CD4-positive, alpha-beta T cell (primary cell): ENCODE data around the gene LTBP2. TPM values are rescaled to one million over a fixed set of nuclear protein-coding genes. Genes with fewer than 3 reads are reported as not detected.

Experiments
- ATAC-seq: fragments of 200-7000 bp; cut with Tn5 transposase; one replicate; pipeline ENCODE4 v1.10.0; 2022; ENCODE audit warnings: mild to moderate bottlenecking; ENCODE audit not compliant: poor library complexity
- CTCF ChIA-PET: fragments of 350-600 bp; sonication (Branson Sonifier 250); formaldehyde crosslinking; loops from one replicate; lab custom pipeline; 2021; ENCODE audit warnings: antibody characterized with exemption, inconsistent platforms; lab: Charles Lee
- POLR2A ChIA-PET: fragments of 350-600 bp; sonication (Branson Sonifier 250); formaldehyde crosslinking; loops from one replicate; lab custom pipeline; 2021; ENCODE audit warnings: antibody characterized with exemption, inconsistent platforms; lab: Charles Lee
- DNase-seq, 14 experiments: peaks; one replicate each; pipeline ENCODE4 v3.0.0-alpha.2; 2013 to 2020; ENCODE audit warnings: mixed read lengths in 2 of 14
- H3K27ac ChIP-seq, 2 donors: one replicate each; pipeline versions ENCODE4 v1.5.1 to v1.7.0; 2013; ENCODE audit warnings: low read length in 2 of 2, low read depth in 1 of 2, mild to moderate bottlenecking in 1 of 2
- H3K27me3 ChIP-seq, 2 experiments: 1 replicate in 1 of 2; 2 replicates in 1 of 2; pipeline versions ENCODE4 v1.6.1 to v1.7.0; 2013; ENCODE audit warnings: low read length in 2 of 2, control low read depth in 1 of 2, mild to moderate bottlenecking in 1 of 2, moderate library complexity in 1 of 2; ENCODE audit not compliant: insufficient read depth in 2 of 2, control insufficient read depth in 1 of 2
- H3K36me3 ChIP-seq: one replicate; pipeline ENCODE4 v1.6.1; 2013; ENCODE audit warnings: low read length, control low read depth; ENCODE audit not compliant: insufficient read depth
- H3K4me1 ChIP-seq: one replicate; pipeline ENCODE4 v1.6.1; 2013; ENCODE audit warnings: low read length, control low read depth; ENCODE audit not compliant: insufficient read depth
- H3K4me3 ChIP-seq: one replicate; pipeline ENCODE4 v1.5.1; 2013; ENCODE audit warnings: mild to moderate bottlenecking, low read length, moderate library complexity
- H3K9me3 ChIP-seq, 2 experiments: 1 replicate in 1 of 2; 2 replicates in 1 of 2; pipeline versions ENCODE4 v1.6.1 to v1.7.0; 2013; ENCODE audit warnings: low read length in 2 of 2, mild to moderate bottlenecking in 2 of 2, control low read depth in 1 of 2, moderate library complexity in 1 of 2; ENCODE audit not compliant: control insufficient read depth in 1 of 2, insufficient read depth in 1 of 2
- H3K27ac Mint-ChIP-seq: one replicate; pipeline ENCODE4 v1.8.0; 2020; ENCODE audit warnings: mixed read lengths
- H3K27me3 Mint-ChIP-seq: one replicate; pipeline ENCODE4 v1.8.0; 2021; ENCODE audit warnings: mixed read lengths
- H3K36me3 Mint-ChIP-seq: one replicate; pipeline ENCODE4 v1.8.0; 2021; ENCODE audit warnings: low read depth, mixed read lengths
- H3K4me1 Mint-ChIP-seq: one replicate; pipeline ENCODE4 v1.8.0; 2021; ENCODE audit warnings: low read depth, mixed read lengths
- H3K4me3 Mint-ChIP-seq: one replicate; pipeline ENCODE4 v1.8.0; 2020; ENCODE audit warnings: mild to moderate bottlenecking, mixed read lengths
- H3K9me3 Mint-ChIP-seq: one replicate; pipeline ENCODE4 v1.8.0; 2020; ENCODE audit warnings: mixed read lengths
- CTCF ChIP-seq: fragments of 200-600 bp; IDR thresholded peaks from one replicate; pipeline ENCODE4 v1.8.0; 2022; ENCODE audit warnings: antibody characterized with exemption, mild to moderate bottlenecking
- intact Hi-C, 2 experiments: fragments of 100-400 bp; cut with DNase I in 1 of 2; cut with micrococcal nuclease in 1 of 2; formaldehyde crosslinking; loops; one replicate each; pipeline versions ENCODE4 v1.15.1 to v1.9.0; 2023 to 2025; cut with DNase I, micrococcal nuclease
- total RNA-seq, 174 experiments: library from RNA in 2 of 174; stranded (reverse) in 2 of 174; gene quantifications; one replicate each; pipeline ENCODE4 v1.2.3 and lab custom pipeline; 2021 to 2026

The LTBP2 gene
- total RNA-seq, 2 experiments from 2014 or later, result 0.45 to 0.47 TPM

- CTCF ChIA-PET, result interaction anchor here (1.1 kb wide), 1 partner anchor 330 kb away, joined by 3 read pairs; no protein-coding TSS in a partner anchor
- peaks cover 42% of the 10 kb centered on the region for H3K4me1 Mint-ChIP-seq
- no peak overlapping the region for H3K27ac ChIP-seq
These were observed 3.7 kb upstream of the LTBP2 start for GRCh38 chr14:74615735-74616134.

GRCh38 chr14:74614508-74615495 is 2.8 kb upstream of the LTBP2 start:
- Mint-ChIP-seq H3K36me3 (no peaks in the 10 kb centered on the region), H3K4me3 (peak overlapping the region; percentile 78), H3K9me3 (no peaks in the 10 kb centered on the region), H3K4me1 (peaks cover 42% of the 10 kb centered on the region), H3K27ac (no peak overlapping the region), H3K27me3 (peaks cover 7% of the 10 kb centered on the region)
- no peak overlapping the region for H3K4me3 ChIP-seq
- no peaks in the 10 kb centered on the region for H3K27me3 ChIP-seq
- intact Hi-C loops, result loop anchor here in 1 of 2 experiments (5.0 kb wide), 1 partner anchor 1362 kb away; no protein-coding TSS in a partner anchor
- DNase-seq, result peak in 2 of 14 experiments; percentile 51 to 58
- no peaks in the 10 kb centered on the region for H3K9me3 ChIP-seq
- TF ChIP-seq CTCF, result no peak
- H3K27ac ChIP-seq, result no peak overlapping the region
- POLR2A ChIA-PET, result interaction anchor here (0.9 kb wide), 1 partner anchor 149 kb away, joined by 3 read pairs; the partner anchor contains the start of gene YLPM1
- H3K36me3 ChIP-seq, result no peaks in the 10 kb centered on the region
- H3K4me1 ChIP-seq, result peaks cover 69% of the 10 kb centered on the region
- CTCF ChIA-PET, result interaction anchor here (1.1 kb wide), 1 partner anchor 331 kb away, joined by 3 read pairs; no protein-coding TSS in a partner anchor
- ATAC-seq, result no peak

More at GRCh38 chr14:74615735-74616134, 3.7 kb upstream of the LTBP2 start:
- intact Hi-C loops, result no loop called here
- ATAC-seq (no peak), DNase-seq (no peak)
- H3K9me3 ChIP-seq, result no peaks in the 10 kb centered on the region
- no peaks in the 10 kb centered on the region for H3K36me3 Mint-ChIP-seq
- H3K27ac Mint-ChIP-seq, result no peak overlapping the region
- no peaks in the 10 kb centered on the region for H3K27me3 ChIP-seq
- POLR2A ChIA-PET, result interaction anchor here (0.9 kb wide), 1 partner anchor 148 kb away, joined by 3 read pairs; the partner anchor contains the start of gene YLPM1
- H3K9me3 Mint-ChIP-seq, result no peaks in the 10 kb centered on the region
- H3K4me3 Mint-ChIP-seq, result no peak overlapping the region
- H3K4me1 ChIP-seq, result peaks cover 78% of the 10 kb centered on the region
- peaks cover 7% of the 10 kb centered on the region for H3K27me3 Mint-ChIP-seq
- no peak for TF ChIP-seq CTCF
- no peak overlapping the region for H3K4me3 ChIP-seq
- H3K36me3 ChIP-seq, result no peaks in the 10 kb centered on the region

- no peaks in the 10 kb centered on the region for H3K36me3 ChIP-seq
- H3K27me3 ChIP-seq, result no peaks in the 10 kb centered on the region
- no peak for DNase-seq
- no peak overlapping the region for H3K27ac ChIP-seq
- Mint-ChIP-seq H3K4me1 (peaks cover 38% of the 10 kb centered on the region), H3K4me3 (peak overlapping the region; percentile 78), H3K36me3 (no peaks in the 10 kb centered on the region), H3K27ac (no peak overlapping the region), H3K9me3 (no peaks in the 10 kb centered on the region), H3K27me3 (peaks cover 14% of the 10 kb centered on the region)
- no peaks in the 10 kb centered on the region for H3K9me3 ChIP-seq
- TF ChIP-seq CTCF, result no peak
- CTCF ChIA-PET, result interaction anchor here (0.5 to 2.2 kb wide), 16 partner anchors 10 to 1552 kb away, joined by 3 to 17 read pairs (median 4); partner anchors contain the start of gene YLPM1
- H3K4me1 ChIP-seq, result peaks cover 63% of the 10 kb centered on the region
- intact Hi-C loops, result loop anchor here in 1 of 2 experiments (2.0 to 5.0 kb wide), 2 partner anchors 251 to 1364 kb away; no protein-coding TSS in a partner anchor
- H3K4me3 ChIP-seq, result no peak overlapping the region
- no peak for ATAC-seq
- POLR2A ChIA-PET, result interaction anchor here (0.6 to 1.8 kb wide), 3 partner anchors 22 to 150 kb away, joined by 3 to 12 read pairs (median 3); partner anchors contain the start of genes ISCA2, NPC2 and YLPM1
These were observed 1.3 kb upstream of the LTBP2 start for GRCh38 chr14:74613211-74613914.
